Medulla oblongata (tissue), 1 donor: ENCODE measurements around the gene WDR54.
"Not testable (repeated sequence)": the region's sequence is repeated elsewhere in the genome, so short reads cannot be mapped to it uniquely, and the experiment has no call there.

Source experiments
- DNase-seq: peaks from one replicate; pipeline ENCODE4 v3.0.0-alpha.2; 2015; ENCODE audit errors: extremely low spot score

WDR54 gene

GRCh38 chr2:74454654-74455511 lies 33.4 kb downstream of the WDR54 start, which contains the start of gene INO80B:
TSS of gene INO80B (plus strand) at chr2:74455087. CDS start at chr2:74455117, 30 bp downstream.
- DNase-seq = peak; percentile 99

- no peak for DNase-seq
Measured at GRCh38 chr2:74457129-74457548, 35.6 kb downstream of the WDR54 start.

GRCh38 chr2:74457549-74458131 lies 36.1 kb downstream of the WDR54 start:
- DNase-seq = no peak

- peak; percentile 100 for DNase-seq
Measured at GRCh38 chr2:74458132-74458937, 36.8 kb downstream of the WDR54 start, which contains the start of gene WBP1. TSS of gene WBP1 (plus strand) at chr2:74458438. CDS start at chr2:74458603, 165 bp downstream.

- no peak for DNase-seq
Measured at GRCh38 chr2:74458938-74459363, 37.4 kb downstream of the WDR54 start.

GRCh38 chr2:74459503-74460118 lies 38.1 kb downstream of the WDR54 start:
- DNase-seq = not testable (repeated sequence)

GRCh38 chr2:74460187-74460586 lies 38.7 kb downstream of the WDR54 start:
- not testable (repeated sequence) for DNase-seq

GRCh38 chr2:74461187-74462053 lies 39.9 kb downstream of the WDR54 start:
- DNase-seq = no peak

GRCh38 chr2:74462054-74462785 lies 40.7 kb downstream of the WDR54 start:
- DNase-seq = no peak

- no peak for DNase-seq
Measured at GRCh38 chr2:74462786-74463105, 41.2 kb downstream of the WDR54 start.

GRCh38 chr2:74464406-74464805 lies 42.9 kb downstream of the WDR54 start:
- no peak for DNase-seq

GRCh38 chr2:74470742-74471141 lies 49.2 kb downstream of the WDR54 start:
- not testable (repeated sequence) for DNase-seq

- DNase-seq = no peak
Measured at GRCh38 chr2:74471332-74472065, 50.0 kb downstream of the WDR54 start.

- peak; percentile 96 for DNase-seq
Measured at GRCh38 chr2:74472086-74472944, 50.8 kb downstream of the WDR54 start, which contains the start of gene MRPL53. TSS of gene MRPL53 (minus strand) at chr2:74472680. CDS start at chr2:74472660, 20 bp downstream.

GRCh38 chr2:74472945-74473258 lies 51.4 kb downstream of the WDR54 start:
- DNase-seq = no peak

GRCh38 chr2:74474481-74474880 lies 53.0 kb downstream of the WDR54 start:
- DNase-seq = no peak

GRCh38 chr2:74474899-74475298 lies 53.4 kb downstream of the WDR54 start:
- DNase-seq = no peak
